Keratinocyte (primary cell): ENCODE measurements around the gene ATP9B. TPM values are rescaled to one million over a fixed set of nuclear protein-coding genes. Genes with fewer than 3 reads are reported as not detected.

ENCODE experiments used
- DNase-seq: peaks from one replicate; pipeline ENCODE4 v3.0.0-alpha.2; 2011; ENCODE audit warnings: low read depth, missing footprints, low spot score
- FAIRE-seq: peaks from 2 replicates; lab custom pipeline; 2011; peaks lifted over from hg19 to GRCh38; lab: Jason Lieb, UNC
- H2AFZ ChIP-seq: 2 replicates; pipeline ENCODE4 v1.6.0; 2012; ENCODE audit warnings: low read length, control low read depth, inconsistent platforms; ENCODE audit not compliant: control insufficient read depth
- H3K27ac ChIP-seq: 2 replicates; pipeline ENCODE4 v1.5.1; 2011; ENCODE audit warnings: low read length; ENCODE audit not compliant: control insufficient read depth, insufficient read depth
- H3K27me3 ChIP-seq: 3 replicates; pipeline ENCODE4 v1.6.0; 2011; ENCODE audit warnings: low read length; ENCODE audit not compliant: control insufficient read depth, insufficient read depth; ENCODE audit errors: extremely low read depth
- H3K36me3 ChIP-seq, 2 experiments: 2 replicates in 1 of 2; 3 replicates in 1 of 2; pipeline ENCODE4 v1.5.1; 2011; ENCODE audit warnings: low read length in 2 of 2, mild to moderate bottlenecking in 1 of 2; ENCODE audit not compliant: control insufficient read depth in 2 of 2, insufficient read depth in 2 of 2; ENCODE audit errors: extremely low read depth in 1 of 2
- H3K4me1 ChIP-seq: 3 replicates; pipeline ENCODE4 v1.5.1; 2011; ENCODE audit warnings: low read length; ENCODE audit not compliant: control insufficient read depth, insufficient read depth; ENCODE audit errors: extremely low read depth
- H3K4me2 ChIP-seq: 3 replicates; pipeline ENCODE4 v1.6.0; 2011; ENCODE audit warnings: low read depth, low read length; ENCODE audit not compliant: control insufficient read depth, insufficient read depth; ENCODE audit errors: extremely low read depth
- H3K4me3 ChIP-seq, 3 experiments: fragments of 200-600 bp in 1 of 3; sonication (generic) in 1 of 3; 2 replicates in 2 of 3; 3 replicates in 1 of 3; pipeline ENCODE4 v1.5.1; 2011 to 2016; ENCODE audit warnings: low read length in 3 of 3, mild to moderate bottlenecking in 3 of 3, control low read depth in 2 of 3, inconsistent platforms in 1 of 3, low read depth in 1 of 3, mixed read lengths in 1 of 3, mixed run types in 1 of 3, moderate library complexity in 1 of 3; ENCODE audit not compliant: control insufficient read depth in 2 of 3, insufficient read depth in 2 of 3; ENCODE audit errors: extremely low read depth in 1 of 3
- H3K79me2 ChIP-seq: 2 replicates; pipeline ENCODE4 v1.6.0; 2012; ENCODE audit warnings: low read length; ENCODE audit not compliant: control insufficient read depth, insufficient read depth
- H3K9ac ChIP-seq: 3 replicates; pipeline ENCODE4 v1.6.0; 2011; ENCODE audit warnings: low read length; ENCODE audit not compliant: control insufficient read depth, insufficient read depth; ENCODE audit errors: extremely low read depth
- H3K9me1 ChIP-seq: 3 replicates; pipeline ENCODE4 v1.6.0; 2011; ENCODE audit warnings: low read length; ENCODE audit not compliant: control insufficient read depth, insufficient read depth; ENCODE audit errors: extremely low read depth
- H3K9me3 ChIP-seq: 2 replicates; pipeline ENCODE4 v1.5.1; 2012; ENCODE audit warnings: low read depth, low read length; ENCODE audit not compliant: control insufficient read depth
- H4K20me1 ChIP-seq: 3 replicates; pipeline ENCODE4 v1.6.0; 2011; ENCODE audit warnings: low read length; ENCODE audit not compliant: control insufficient read depth, insufficient read depth; ENCODE audit errors: extremely low read depth
- CTCF ChIP-seq, 3 experiments: IDR thresholded peaks in 1 of 3; conservative IDR thresholded peaks in 1 of 3; optimal IDR thresholded peaks in 1 of 3; 2 replicates in 2 of 3; 3 replicates in 1 of 3; pipeline versions ENCODE3 to v1.5.1; 2011; ENCODE audit warnings: low read length in 3 of 3, mild to moderate bottlenecking in 3 of 3, moderate library complexity in 2 of 3, control low read depth in 1 of 3, inconsistent platforms in 1 of 3; ENCODE audit not compliant: insufficient read depth in 2 of 3; ENCODE audit errors: extremely low read depth in 1 of 3
- EZH2 ChIP-seq: IDR thresholded peaks from one replicate; pipeline ENCODE4 v1.6.1; 2012; ENCODE audit warnings: inconsistent platforms, mild to moderate bottlenecking, low read length, moderate library complexity
- dilution Hi-C: fragments of 300-500 bp; cut with MboI; formaldehyde crosslinking; loops from one replicate; pipeline ENCODE4 v1.7.0; 2020; ENCODE audit warnings: low sequenced_read_pairs; ENCODE audit not compliant: extremely low pct_ligation_motif_present
- polyA plus RNA-seq, 5 experiments: library from polyadenylated mRNA; depleted of rRNA in 3 of 5; stranded (reverse) in 3 of 5; stranded (forward) in 1 of 5; unstranded in 1 of 5; fragments of >200 nt; gene quantifications; 1 replicate in 1 of 5; 2 replicates in 3 of 5; 3 replicates in 1 of 5; pipeline versions ENCODE4 v1.2.1 to v1.2.3, GENCODE V29; 2011 to 2012; ENCODE audit warnings: missing spikeins in 2 of 5, low read depth in 1 of 5, low replicate concordance in 1 of 5

Gene ATP9B
- polyA plus RNA-seq, 1 donor (not counting 4 experiments of a cell fraction or from before 2014, with no cell fraction given), result 16.1 TPM

GRCh38 chr18:79365701-79366100 lies 296.5 kb downstream of the ATP9B start:
- peaks cover 2 to 3% of the 10 kb centered on the region in 2 experiments for H3K36me3 ChIP-seq
- no peak overlapping the region for H3K4me2 ChIP-seq
- no peaks in the 10 kb centered on the region for H3K9me1 ChIP-seq
- no peak overlapping the region for H2AFZ ChIP-seq
- no peak overlapping the region for H3K27ac ChIP-seq
- H3K4me1 ChIP-seq, result no peaks in the 10 kb centered on the region
- dilution Hi-C loops, result no loop called here
- no peak for TF ChIP-seq CTCF (optimal IDR thresholded peaks at IDR 0.05 in 1 of 3, IDR thresholded peaks at IDR 0.05 in 1 of 3, conservative IDR thresholded peaks at IDR 0.05 in 1 of 3; ENCODE audit: extremely low read depth in 1 of 3, insufficient read depth in 2 of 3, low read length in 3 of 3)
- no peak for TF ChIP-seq EZH2
- H3K27me3 ChIP-seq, result no peaks in the 10 kb centered on the region
- no peak overlapping the region for H3K4me3 ChIP-seq
- DNase-seq (no peak), FAIRE-seq (no peak)
- H3K9ac ChIP-seq, result no peak overlapping the region
- H3K79me2 ChIP-seq, result no peaks in the 10 kb centered on the region
- no peaks in the 10 kb centered on the region for H3K9me3 ChIP-seq
- H4K20me1 ChIP-seq, result no peaks in the 10 kb centered on the region

GRCh38 chr18:79366177-79367094 lies 297.2 kb downstream of the ATP9B start:
- dilution Hi-C loops, result no loop called here
- Histone ChIP-seq H3K27me3 (no peaks in the 10 kb centered on the region), H2AFZ (no peak overlapping the region), H3K79me2 (no peaks in the 10 kb centered on the region), H3K4me3 (no peak overlapping the region), H3K4me1 (no peaks in the 10 kb centered on the region), H3K9me3 (no peaks in the 10 kb centered on the region), H4K20me1 (no peaks in the 10 kb centered on the region), H3K9ac (no peak overlapping the region), H3K36me3 (peaks cover 0 to 3% of the 10 kb centered on the region in 2 experiments), H3K4me2 (no peak overlapping the region), H3K27ac (no peak overlapping the region), H3K9me1 (no peaks in the 10 kb centered on the region)
- DNase-seq, result no peak
- TF ChIP-seq EZH2 (no peak), CTCF (optimal IDR thresholded peaks at IDR 0.05 in 1 of 3, IDR thresholded peaks at IDR 0.05 in 1 of 3, conservative IDR thresholded peaks at IDR 0.05 in 1 of 3; ENCODE audit: extremely low read depth in 1 of 3, insufficient read depth in 2 of 3, low read length in 3 of 3) (no peak)
- FAIRE-seq, result no peak
